ENCODE measurements around the gene TULP4.

TULP4 gene

GRCh38 chr6:158406736-158407135 lies 94.5 kb downstream of the TULP4 start:
- no peak for DNase-seq (ENCODE audit: low spot score)
- TF ChIP-seq CTCF (IDR thresholded peaks at IDR 0.05; ENCODE audit: extremely low read depth, missing control alignments) = no peak

GRCh38 chr6:158408013-158408412 lies 95.7 kb downstream of the TULP4 start:
- no peak for TF ChIP-seq CTCF (IDR thresholded peaks at IDR 0.05; ENCODE audit: extremely low read depth, missing control alignments)
- DNase-seq (ENCODE audit: low spot score) = no peak

- TF ChIP-seq CTCF (IDR thresholded peaks at IDR 0.05; ENCODE audit: extremely low read depth, missing control alignments) = no peak
- DNase-seq (ENCODE audit: low spot score) = no peak
Measured at GRCh38 chr6:158408552-158409130, 96.4 kb downstream of the TULP4 start.

GRCh38 chr6:158409451-158409850 lies 97.2 kb downstream of the TULP4 start:
- TF ChIP-seq CTCF (IDR thresholded peaks at IDR 0.05; ENCODE audit: extremely low read depth, missing control alignments) = no peak
- no peak for DNase-seq (ENCODE audit: low spot score)

GRCh38 chr6:158410784-158411183 lies 98.5 kb downstream of the TULP4 start:
- no peak for DNase-seq (ENCODE audit: low spot score)

GRCh38 chr6:158411998-158412397 lies 99.7 kb downstream of the TULP4 start:
- DNase-seq (ENCODE audit: low spot score) = no peak
- TF ChIP-seq CTCF (IDR thresholded peaks at IDR 0.05; ENCODE audit: extremely low read depth, missing control alignments) = no peak

More at GRCh38 chr6:158410784-158411183, 98.5 kb downstream of the TULP4 start:
- TF ChIP-seq CTCF (IDR thresholded peaks at IDR 0.05; ENCODE audit: extremely low read depth, missing control alignments) = no peak

- DNase-seq (ENCODE audit: low spot score) = no peak
- no peak for TF ChIP-seq CTCF (IDR thresholded peaks at IDR 0.05; ENCODE audit: extremely low read depth, missing control alignments)
Measured at GRCh38 chr6:158413028-158413427, 100.8 kb downstream of the TULP4 start.

Data from GM20000 (cell line).